ENCODE results near the gene OTOG.

Gene OTOG

GRCh38 chr11:17695454-17696441 lies 148.7 kb downstream of the OTOG start:
- no peak for DNase-seq (ENCODE audit: low read depth in 2 of 2)

GRCh38 chr11:17696741-17697140 lies 149.7 kb downstream of the OTOG start:
- no peak for DNase-seq (ENCODE audit: low read depth in 2 of 2)

Data from stimulated activated CD8-positive, alpha-beta memory T cell treated with anti-CD3 and anti-CD28 coated beads, Interleukin-2, amount 100 ng/mL, for 48 hours (primary cell).